Breast epithelium (tissue), 4 donors: ENCODE results near the gene CRK. TPM values are rescaled to one million over a fixed set of nuclear protein-coding genes. Genes with fewer than 3 reads are reported as not detected.

Source experiments
- DNase-seq, 2 donors: peaks; one replicate each; pipeline ENCODE4 v3.0.0-alpha.2; 2019; ENCODE audit warnings: low spot score in 2 of 2
- H3K27ac ChIP-seq, 2 donors: fragments of 200-600 bp; sonication (generic) in 1 of 2; one replicate each; pipeline ENCODE4 v1.5.1; 2016 to 2019; ENCODE audit warnings: mild to moderate bottlenecking in 1 of 2
- H3K27me3 ChIP-seq, 2 donors: fragments of 200-600 bp; sonication (generic) in 1 of 2; one replicate each; pipeline versions ENCODE4 v1.5.1 to v1.6.0; 2017 to 2019; ENCODE audit warnings: control low read depth in 1 of 2, mild to moderate bottlenecking in 1 of 2
- H3K36me3 ChIP-seq: fragments of 200-600 bp; one replicate; pipeline ENCODE4 v1.5.1; 2019
- H3K4me1 ChIP-seq, 2 donors: fragments of 200-600 bp; sonication (generic); one replicate each; pipeline ENCODE4 v1.5.1; 2016 to 2019; ENCODE audit warnings: control low read depth in 1 of 2
- H3K4me3 ChIP-seq, 3 donors: fragments of 200-600 bp; sonication (generic); 1 replicate in 2 of 3; 2 replicates in 1 of 3; pipeline ENCODE4 v1.5.1; 2016 to 2019; ENCODE audit warnings: mild to moderate bottlenecking in 3 of 3, moderate library complexity in 2 of 3
- H3K9me3 ChIP-seq, 2 donors: fragments of 200-600 bp; sonication (generic) in 1 of 2; one replicate each; pipeline ENCODE4 v1.5.1; 2016 to 2019; ENCODE audit warnings: control low read depth in 1 of 2
- CTCF ChIP-seq, 3 donors: fragments of 450-650 bp; IDR thresholded peaks; one replicate each; pipeline ENCODE4 v1.5.1; 2016 to 2017; ENCODE audit warnings: antibody characterized with exemption in 3 of 3, mild to moderate bottlenecking in 3 of 3, moderate library complexity in 3 of 3
- POLR2A ChIP-seq: fragments of 450-650 bp; IDR thresholded peaks from one replicate; pipeline ENCODE4 v1.6.1; 2016; ENCODE audit warnings: antibody characterized with exemption, mild to moderate bottlenecking, moderate library complexity
- POLR2AphosphoS5 ChIP-seq, 3 donors: sonication (generic); formaldehyde crosslinking; IDR thresholded peaks; one replicate each; pipeline ENCODE4 v1.6.1; 2017; ENCODE audit warnings: antibody characterized with exemption in 3 of 3
- intact Hi-C: fragments of 100-400 bp; cut with DNase I; formaldehyde crosslinking; loops from one replicate; pipeline ENCODE4 v1.15.1; 2023; ENCODE audit warnings: low total_unique reads
- total RNA-seq, 3 donors: library from RNA; depleted of rRNA; stranded (reverse); fragments of >200 nt; gene quantifications; one replicate each; pipeline ENCODE4 v1.1.0, GENCODE V29; 2016

CRK gene
- total RNA-seq, 3 donors from 2014 or later, result 73.7 to 84.5 (median 76.8) TPM

GRCh38 chr17:1435326-1435725, 20.7 kb downstream of the CRK start:
- H3K27me3 ChIP-seq, result no peaks in the 10 kb centered on the region
- H3K4me1 ChIP-seq, result no peaks in the 10 kb centered on the region
- no peak overlapping the region for H3K4me3 ChIP-seq
- DNase-seq, result no peak
- H3K27ac ChIP-seq, result no peak overlapping the region
- no peaks in the 10 kb centered on the region for H3K36me3 ChIP-seq
- H3K9me3 ChIP-seq, result no peaks in the 10 kb centered on the region
- TF ChIP-seq POLR2AphosphoS5 (IDR thresholded peaks at IDR 0.05) (no peak), POLR2A (no peak), CTCF (IDR thresholded peaks at IDR 0.05) (no peak)
- intact Hi-C loops, result no loop called here

DNA sequence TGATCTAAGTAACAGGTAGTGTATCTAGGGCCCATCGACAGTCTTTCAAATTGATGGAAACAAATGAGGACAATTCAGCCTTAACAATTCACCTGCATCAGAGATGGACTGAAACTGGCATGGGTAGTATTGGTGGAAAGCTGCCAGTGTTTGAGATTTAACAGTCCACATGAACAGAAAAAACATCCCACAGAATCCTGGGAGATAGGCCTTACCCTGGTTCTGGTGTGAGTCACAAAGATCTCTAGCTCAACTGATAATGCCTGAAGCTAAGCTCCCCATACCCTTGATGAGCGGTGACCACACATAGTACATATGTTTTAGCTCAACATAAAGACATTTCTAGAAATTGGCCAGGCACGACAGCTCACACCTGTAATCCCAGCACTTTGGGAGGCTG, 21.9 kb downstream of the CRK start:
- intact Hi-C loops, result no loop called here
- Histone ChIP-seq H3K36me3 (no peaks in the 10 kb centered on the region), H3K27me3 (no peaks in the 10 kb centered on the region), H3K9me3 (no peaks in the 10 kb centered on the region), H3K27ac (no peak overlapping the region), H3K4me3 (no peak overlapping the region), H3K4me1 (no peaks in the 10 kb centered on the region)
- no peak for TF ChIP-seq CTCF (IDR thresholded peaks at IDR 0.05)
- no peak for TF ChIP-seq POLR2AphosphoS5 (IDR thresholded peaks at IDR 0.05)
- no peak for DNase-seq

GRCh38 chr17:1431631-1432104, 24.4 kb downstream of the CRK start:
- no peak for DNase-seq
- Histone ChIP-seq H3K4me3 (no peak overlapping the region), H3K36me3 (no peaks in the 10 kb centered on the region), H3K27ac (no peak overlapping the region), H3K27me3 (no peaks in the 10 kb centered on the region), H3K9me3 (no peaks in the 10 kb centered on the region), H3K4me1 (no peaks in the 10 kb centered on the region)
- intact Hi-C loops, result no loop called here
- TF ChIP-seq POLR2AphosphoS5 (IDR thresholded peaks at IDR 0.05) (no peak), POLR2A (no peak), CTCF (IDR thresholded peaks at IDR 0.05) (no peak)

GRCh38 chr17:1423456-1424135, 32.4 kb downstream of the CRK start:
- Histone ChIP-seq H3K9me3 (no peaks in the 10 kb centered on the region), H3K4me1 (no peaks in the 10 kb centered on the region), H3K36me3 (no peaks in the 10 kb centered on the region), H3K27me3 (no peaks in the 10 kb centered on the region), H3K4me3 (no peak overlapping the region), H3K27ac (no peak overlapping the region)
- TF ChIP-seq POLR2AphosphoS5 (IDR thresholded peaks at IDR 0.05) (no peak), POLR2A (no peak), CTCF (IDR thresholded peaks at IDR 0.05) (no peak)
- intact Hi-C loops, result loop anchor here (10.0 kb wide), 1 partner anchor 839 kb away; no protein-coding TSS in a partner anchor
- no peak for DNase-seq

- DNase-seq, result no peak
- no peak for TF ChIP-seq POLR2A
- no peak for TF ChIP-seq POLR2AphosphoS5 (IDR thresholded peaks at IDR 0.05)
- TF ChIP-seq CTCF (IDR thresholded peaks at IDR 0.05), result no peak
- no peaks in the 10 kb centered on the region for H3K4me1 ChIP-seq
- no peak overlapping the region for H3K4me3 ChIP-seq
- no peak overlapping the region for H3K27ac ChIP-seq
- no peaks in the 10 kb centered on the region for H3K36me3 ChIP-seq
- intact Hi-C loops, result loop anchor here (10.0 kb wide), 1 partner anchor 838 kb away; no protein-coding TSS in a partner anchor
- H3K9me3 ChIP-seq, result no peaks in the 10 kb centered on the region
- H3K27me3 ChIP-seq, result no peaks in the 10 kb centered on the region
Observed at GRCh38 chr17:1422885-1423284, 33.1 kb downstream of the CRK start.
